HAP-1 (cell line): ENCODE measurements around the gene ABCC6.

ENCODE experiments used
- DNase-seq, 2 experiments: peaks; one replicate each; pipeline ENCODE4 v3.0.0-alpha.2; 2016 to 2020; ENCODE audit warnings: low spot score in 2 of 2
- H3K27me3 ChIP-seq: fragments of 250-450 bp; sonication (Bioruptor Pico); 2 replicates; pipeline ENCODE4 v1.5.1; 2020; ENCODE audit warnings: low read depth, mild to moderate bottlenecking, moderate library complexity
- H3K36me3 ChIP-seq: fragments of 250-450 bp; sonication (Bioruptor Pico); replicated peaks from 2 replicates; pipeline ENCODE4 v1.5.1; 2020; ENCODE audit warnings: mild to moderate bottlenecking
- H3K4me1 ChIP-seq: fragments of 250-450 bp; sonication (Bioruptor Pico); 2 replicates; pipeline ENCODE4 v1.5.1; 2020; ENCODE audit warnings: mild to moderate bottlenecking
- H3K4me3 ChIP-seq: fragments of 250-450 bp; sonication (Bioruptor Pico); 2 replicates; pipeline ENCODE4 v1.5.1; 2020; ENCODE audit warnings: mild to moderate bottlenecking, moderate library complexity
- H3K9me3 ChIP-seq: fragments of 250-450 bp; sonication (Bioruptor Pico); 2 replicates; pipeline ENCODE4 v1.5.1; 2020; ENCODE audit warnings: mild to moderate bottlenecking, moderate library complexity
- in situ Hi-C: fragments of 300-500 bp; cut with MboI; formaldehyde crosslinking; loops from 3 replicates; pipeline ENCODE4 v1.14.3; 2020; ENCODE audit warnings: low sequenced_read_pairs, inconsistent platforms, mixed read lengths

Gene ABCC6

DNA sequence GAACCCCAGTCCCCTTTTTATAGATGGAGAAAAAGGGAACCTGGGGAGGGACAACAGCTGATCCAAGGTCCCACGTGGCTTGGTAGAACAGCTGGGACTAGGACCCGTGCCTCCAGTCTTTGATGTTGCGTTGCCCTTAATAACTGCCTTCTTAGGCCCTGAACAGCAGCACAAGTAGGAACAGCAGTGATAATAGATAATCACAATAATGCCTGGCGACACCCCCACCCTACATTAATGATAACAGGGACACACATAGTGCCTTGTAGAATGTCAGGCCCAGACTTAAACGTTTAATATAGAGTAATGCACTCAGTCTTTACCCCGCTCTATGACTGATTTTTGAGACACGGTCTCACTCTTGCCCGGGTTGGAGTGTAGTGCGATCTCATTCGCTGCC lies 96.4 kb downstream of the ABCC6 start:
- no peak for DNase-seq
- no peaks in the 10 kb centered on the region for H3K4me1 ChIP-seq
- H3K4me3 ChIP-seq: no peak overlapping the region
- peaks cover 54% of the 10 kb centered on the region for H3K36me3 ChIP-seq
- in situ Hi-C loops: loop anchor here (10.0 kb wide), 2 partner anchors 252 to 362 kb away; no protein-coding TSS in a partner anchor
- no peaks in the 10 kb centered on the region for H3K27me3 ChIP-seq
- 0 out of 2 replicates have a peak, but pooled peaks cover 3% of the 10 kb centered on the region for H3K9me3 ChIP-seq

DNA sequence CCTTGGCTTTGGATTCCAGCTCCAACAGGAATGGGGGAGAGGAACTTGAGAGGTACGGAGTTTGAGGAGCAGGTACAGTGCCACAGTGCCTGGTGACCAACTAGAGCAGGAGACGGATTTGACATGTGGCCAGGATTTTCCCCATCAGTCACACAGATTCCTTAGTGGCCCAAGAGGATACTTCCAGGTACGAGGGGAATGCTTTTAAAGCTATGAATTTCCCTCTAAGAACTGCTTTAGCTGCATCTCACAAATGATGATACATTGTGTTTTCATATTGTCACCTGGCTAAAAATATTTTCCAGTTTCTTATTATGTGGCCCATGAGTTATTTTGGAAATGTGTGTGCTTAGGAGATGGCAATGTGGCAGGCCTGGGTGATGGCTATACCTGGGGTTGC lies 98.3 kb downstream of the ABCC6 start:
- no peaks in the 10 kb centered on the region for H3K27me3 ChIP-seq
- no peaks in the 10 kb centered on the region for H3K4me1 ChIP-seq
- in situ Hi-C loops: loop anchor here (10.0 kb wide), 2 partner anchors 250 to 360 kb away; no protein-coding TSS in a partner anchor
- no peak overlapping the region for H3K4me3 ChIP-seq
- no peak for DNase-seq
- 0 out of 2 replicates have a peak, but pooled peaks cover 3% of the 10 kb centered on the region for H3K9me3 ChIP-seq
- peaks cover 56% of the 10 kb centered on the region for H3K36me3 ChIP-seq

DNA sequence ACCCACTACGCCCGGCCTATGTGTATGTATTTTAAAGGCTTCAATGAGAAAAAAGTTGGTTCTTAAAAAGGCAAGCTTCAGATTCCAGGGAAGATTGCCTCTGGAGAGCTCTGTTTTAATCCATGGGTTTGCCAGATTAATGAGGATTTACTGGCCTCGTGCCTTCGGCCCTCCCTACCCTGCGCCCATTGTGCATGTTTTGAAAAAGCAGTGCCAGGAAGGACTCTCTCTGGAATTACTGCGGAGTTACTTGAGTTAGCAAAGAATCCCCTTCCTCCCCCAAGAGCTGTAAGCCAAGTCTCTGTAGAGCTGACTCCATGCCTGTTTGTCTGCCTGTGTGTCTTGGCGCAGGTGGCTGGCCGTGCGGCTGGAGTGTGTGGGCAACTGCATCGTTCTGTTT lies 98.9 kb downstream of the ABCC6 start:
- H3K9me3 ChIP-seq: 0 out of 2 replicates have a peak, but pooled peaks cover 3% of the 10 kb centered on the region
- DNase-seq: no peak
- H3K4me1 ChIP-seq: no peaks in the 10 kb centered on the region
- in situ Hi-C loops: loop anchor here (10.0 kb wide), 2 partner anchors 250 to 360 kb away; no protein-coding TSS in a partner anchor
- no peaks in the 10 kb centered on the region for H3K27me3 ChIP-seq
- peaks cover 54% of the 10 kb centered on the region for H3K36me3 ChIP-seq
- no peak overlapping the region for H3K4me3 ChIP-seq

- H3K27me3 ChIP-seq: no peaks in the 10 kb centered on the region
- peaks cover 51% of the 10 kb centered on the region for H3K36me3 ChIP-seq
- in situ Hi-C loops: loop anchor here (10.0 kb wide), 2 partner anchors 247 to 357 kb away; no protein-coding TSS in a partner anchor
- H3K4me3 ChIP-seq: no peak overlapping the region
- no peak for DNase-seq
- 0 out of 2 replicates have a peak, but pooled peaks cover 3% of the 10 kb centered on the region for H3K9me3 ChIP-seq
- no peaks in the 10 kb centered on the region for H3K4me1 ChIP-seq
Observed at GRCh38 chr16:16122264-16122663, 101.0 kb downstream of the ABCC6 start.

- H3K4me1 ChIP-seq: no peaks in the 10 kb centered on the region
- 0 out of 2 replicates have a peak, but pooled peaks cover 3% of the 10 kb centered on the region for H3K9me3 ChIP-seq
- no peak overlapping the region for H3K4me3 ChIP-seq
- in situ Hi-C loops: loop anchor here (10.0 kb wide), 2 partner anchors 246 to 356 kb away; no protein-coding TSS in a partner anchor
- no peaks in the 10 kb centered on the region for H3K27me3 ChIP-seq
- H3K36me3 ChIP-seq: peaks cover 57% of the 10 kb centered on the region
- no peak for DNase-seq
Observed at GRCh38 chr16:16121185-16121727, 102.0 kb downstream of the ABCC6 start.

- DNase-seq: no peak
- Histone ChIP-seq H3K4me3 (no peak overlapping the region), H3K9me3 (0 out of 2 replicates have a peak, but pooled peaks cover 3% of the 10 kb centered on the region), H3K27me3 (no peaks in the 10 kb centered on the region), H3K4me1 (no peaks in the 10 kb centered on the region), H3K36me3 (peaks cover 51% of the 10 kb centered on the region)
- in situ Hi-C loops: loop anchor here (10.0 kb wide), 2 partner anchors 246 to 356 kb away; no protein-coding TSS in a partner anchor
Observed at GRCh38 chr16:16120382-16121184, 102.7 kb downstream of the ABCC6 start.

- DNase-seq: no peak
- peaks cover 50% of the 10 kb centered on the region for H3K36me3 ChIP-seq
- H3K9me3 ChIP-seq: 0 out of 2 replicates have a peak, but pooled peaks cover 3% of the 10 kb centered on the region
- no peaks in the 10 kb centered on the region for H3K27me3 ChIP-seq
- in situ Hi-C loops: loop anchor here (10.0 kb wide), 2 partner anchors 245 to 355 kb away; no protein-coding TSS in a partner anchor
- H3K4me3 ChIP-seq: no peak overlapping the region
- no peaks in the 10 kb centered on the region for H3K4me1 ChIP-seq
Observed at GRCh38 chr16:16120044-16120381, 103.3 kb downstream of the ABCC6 start.

- Histone ChIP-seq H3K4me3 (no peak overlapping the region), H3K36me3 (peaks cover 53% of the 10 kb centered on the region), H3K4me1 (no peaks in the 10 kb centered on the region), H3K27me3 (no peaks in the 10 kb centered on the region), H3K9me3 (no peaks in the 10 kb centered on the region)
- in situ Hi-C loops: no loop called here
- no peak for DNase-seq
Observed at GRCh38 chr16:16118337-16118736, 105.0 kb downstream of the ABCC6 start.

DNA sequence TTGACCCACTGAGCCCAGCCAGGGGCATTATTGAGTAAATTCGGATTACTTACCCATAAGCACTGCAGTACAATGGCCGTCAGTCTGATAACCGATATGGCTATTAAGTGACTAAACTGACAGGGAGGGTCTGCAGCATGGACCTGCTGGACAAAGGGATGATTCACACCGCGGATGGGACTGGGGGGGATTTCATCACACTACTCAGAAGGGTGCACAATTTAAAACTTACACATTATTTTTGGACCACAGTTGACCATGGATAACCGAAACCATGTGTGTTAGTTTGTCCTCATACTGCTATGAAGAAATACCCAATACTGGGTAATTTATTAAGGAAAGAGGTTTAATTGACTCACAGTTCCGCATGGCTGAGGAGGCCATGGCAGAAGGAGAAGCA lies 106.5 kb downstream of the ABCC6 start:
- Histone ChIP-seq H3K27me3 (no peaks in the 10 kb centered on the region), H3K4me3 (no peak overlapping the region), H3K4me1 (no peaks in the 10 kb centered on the region), H3K36me3 (peaks cover 62% of the 10 kb centered on the region), H3K9me3 (no peaks in the 10 kb centered on the region)
- in situ Hi-C loops: no loop called here
- no peak for DNase-seq

GRCh38 chr16:16113076-16113475 lies 110.2 kb downstream of the ABCC6 start:
- no peak overlapping the region for H3K4me3 ChIP-seq
- no peak for DNase-seq
- H3K27me3 ChIP-seq: no peaks in the 10 kb centered on the region
- no peaks in the 10 kb centered on the region for H3K4me1 ChIP-seq
- no peaks in the 10 kb centered on the region for H3K9me3 ChIP-seq
- in situ Hi-C loops: no loop called here
- H3K36me3 ChIP-seq: peaks cover 70% of the 10 kb centered on the region

DNA sequence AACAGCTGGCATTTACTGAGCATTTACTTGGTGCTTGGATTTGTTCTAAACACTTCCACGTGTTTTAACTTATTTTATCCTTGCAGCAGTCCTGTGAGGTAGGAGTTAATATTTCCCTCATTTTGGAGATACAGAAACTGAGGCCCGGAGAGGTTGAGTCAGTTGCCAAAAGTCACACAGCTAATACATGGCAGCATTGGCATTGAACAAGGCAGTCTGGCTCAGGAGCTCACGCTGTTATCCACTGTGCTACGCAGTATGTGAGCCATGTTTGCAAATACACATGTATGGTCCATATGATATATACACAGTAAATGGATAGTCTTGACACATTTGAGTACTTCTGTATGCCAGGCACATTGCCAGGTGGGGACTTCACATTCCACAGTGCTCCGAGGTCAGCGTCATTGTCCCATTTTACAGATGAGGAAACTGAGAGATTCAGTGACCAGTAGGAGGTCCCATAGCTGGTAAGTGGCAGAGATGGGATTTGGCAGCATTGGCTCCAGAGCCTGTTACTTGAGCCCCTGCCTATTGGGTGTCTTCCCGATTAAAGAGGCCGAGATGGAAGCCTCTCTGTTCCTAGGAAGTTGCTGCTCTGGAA lies 110.7 kb downstream of the ABCC6 start:
- Histone ChIP-seq H3K4me3 (no peak overlapping the region), H3K27me3 (no peaks in the 10 kb centered on the region), H3K9me3 (no peaks in the 10 kb centered on the region), H3K4me1 (no peaks in the 10 kb centered on the region), H3K36me3 (peaks cover 64% of the 10 kb centered on the region)
- no peak for DNase-seq
- in situ Hi-C loops: no loop called here

GRCh38 chr16:16111639-16112038 lies 111.7 kb downstream of the ABCC6 start:
- in situ Hi-C loops: no loop called here
- peaks cover 55% of the 10 kb centered on the region for H3K36me3 ChIP-seq

GRCh38 chr16:16110111-16110490 lies 113.2 kb downstream of the ABCC6 start:
- Histone ChIP-seq H3K27me3 (no peaks in the 10 kb centered on the region), H3K9me3 (no peaks in the 10 kb centered on the region), H3K36me3 (peaks cover 52% of the 10 kb centered on the region), H3K4me3 (no peak overlapping the region), H3K4me1 (no peaks in the 10 kb centered on the region)
- DNase-seq: no peak
- in situ Hi-C loops: no loop called here

More at GRCh38 chr16:16111639-16112038, 111.7 kb downstream of the ABCC6 start:
- Histone ChIP-seq H3K4me1 (no peaks in the 10 kb centered on the region), H3K9me3 (no peaks in the 10 kb centered on the region), H3K27me3 (no peaks in the 10 kb centered on the region), H3K4me3 (no peak overlapping the region)
- DNase-seq: no peak
